Measurements from ENCODE around the gene CRYGB. TPM values are rescaled to one million over a fixed set of nuclear protein-coding genes. Genes with fewer than 3 reads are reported as not detected.

The CRYGB gene
- not detected in 2 replicates for total RNA-seq

GRCh38 chr2:208146006-208146405 lies at the start of gene CRYGB:
TSS of gene CRYGB (minus strand) at chr2:208146158. CDS start at chr2:208146120, 38 bp downstream.

GRCh38 chr2:208189810-208190503 lies 44.0 kb upstream of the CRYGB start, which contains the start of gene C2orf80:
TSS of gene C2orf80 (minus strand) at chr2:208190030. CDS start at chr2:208186986, 3,044 bp downstream.

GRCh38 chr2:208163489-208163888 lies 17.5 kb upstream of the CRYGB start, which contains the start of gene CRYGA:
TSS of gene CRYGA (minus strand) at chr2:208163589. CDS start at chr2:208163556, 33 bp downstream.

GRCh38 chr2:208129744-208130711 lies 15.9 kb downstream of the CRYGB start, which contains the start of gene CRYGC:
TSS of gene CRYGC (minus strand) at chr2:208129828. CDS start at chr2:208129792, 36 bp downstream.

GRCh38 chr2:208124013-208124715 lies 21.8 kb downstream of the CRYGB start, which contains the start of gene CRYGD:
TSS of gene CRYGD (minus strand) at chr2:208124524. CDS start at chr2:208124473, 51 bp downstream.

Other genes starting within 250 kb of the CRYGB start
- gene PLEKHM3, start 120.6 kb downstream of the CRYGB start, total RNA-seq, result 13.4 and 16.9 TPM in 2 replicates
- gene CRYGD, start 21.6 kb downstream of the CRYGB start, total RNA-seq, result not detected in 2 replicates
- gene CRYGC, start 16.3 kb downstream of the CRYGB start, total RNA-seq, result not detected in 2 replicates
- not detected in 2 replicates for gene CRYGA, start 17.4 kb upstream of the CRYGB start, total RNA-seq
- not detected in 2 replicates for gene C2orf80, start 43.9 kb upstream of the CRYGB start, total RNA-seq
- gene IDH1, start 108.9 kb upstream of the CRYGB start, total RNA-seq, result 153 and 330 TPM in 2 replicates
- gene PIKFYVE, start 120.1 kb upstream of the CRYGB start, total RNA-seq, result 20.2 and 20.7 TPM in 2 replicates

All from tracheal epithelial cell (primary cell).